BJ (cell line): ENCODE results near the gene NUTM1. TPM values are rescaled to one million over a fixed set of nuclear protein-coding genes. Genes with fewer than 3 reads are reported as not detected.

ENCODE experiments used
- CTCF ChIA-PET: fragments of 350-600 bp; formaldehyde crosslinking; extraction: SDS; loops from one replicate; lab custom pipeline; 2021; ENCODE audit warnings: antibody characterized with exemption, inconsistent platforms; lab: Yijun Ruan, JAX
- POLR2A ChIA-PET: fragments of 300-600 bp; sonication (Branson Sonifier 250); formaldehyde crosslinking; extraction: SDS; loops from one replicate; lab custom pipeline; 2021; ENCODE audit warnings: antibody characterized with exemption; lab: Charles Lee
- DNase-seq: peaks from one replicate; pipeline ENCODE4 v3.0.0-alpha.2; 2011; ENCODE audit warnings: low read depth
- H3K27me3 ChIP-seq: 2 replicates; pipeline ENCODE4 v1.6.0; 2011; ENCODE audit warnings: low read length; ENCODE audit not compliant: control insufficient read depth, insufficient read depth
- H3K36me3 ChIP-seq: 2 replicates; pipeline ENCODE4 v1.5.1; 2011; ENCODE audit warnings: low read length; ENCODE audit not compliant: control insufficient read depth, insufficient read depth
- H3K4me3 ChIP-seq: 2 replicates; pipeline ENCODE4 v1.5.1; 2011; ENCODE audit warnings: low read depth, mild to moderate bottlenecking, control low read depth, low read length
- CTCF ChIP-seq: IDR thresholded peaks from 2 replicates; pipeline ENCODE4 v1.5.1; 2011; ENCODE audit warnings: low read depth, mild to moderate bottlenecking, control low read depth, inconsistent platforms, low read length, moderate library complexity; ENCODE audit not compliant: insufficient read depth
- polyA plus RNA-seq: library from polyadenylated mRNA; depleted of rRNA; stranded (reverse); fragments of >200 nt; gene quantifications from 2 replicates; pipeline ENCODE4 v1.2.3, GENCODE V29; 2011

Gene NUTM1
- polyA plus RNA-seq, 1 experiment: not detected

DNA sequence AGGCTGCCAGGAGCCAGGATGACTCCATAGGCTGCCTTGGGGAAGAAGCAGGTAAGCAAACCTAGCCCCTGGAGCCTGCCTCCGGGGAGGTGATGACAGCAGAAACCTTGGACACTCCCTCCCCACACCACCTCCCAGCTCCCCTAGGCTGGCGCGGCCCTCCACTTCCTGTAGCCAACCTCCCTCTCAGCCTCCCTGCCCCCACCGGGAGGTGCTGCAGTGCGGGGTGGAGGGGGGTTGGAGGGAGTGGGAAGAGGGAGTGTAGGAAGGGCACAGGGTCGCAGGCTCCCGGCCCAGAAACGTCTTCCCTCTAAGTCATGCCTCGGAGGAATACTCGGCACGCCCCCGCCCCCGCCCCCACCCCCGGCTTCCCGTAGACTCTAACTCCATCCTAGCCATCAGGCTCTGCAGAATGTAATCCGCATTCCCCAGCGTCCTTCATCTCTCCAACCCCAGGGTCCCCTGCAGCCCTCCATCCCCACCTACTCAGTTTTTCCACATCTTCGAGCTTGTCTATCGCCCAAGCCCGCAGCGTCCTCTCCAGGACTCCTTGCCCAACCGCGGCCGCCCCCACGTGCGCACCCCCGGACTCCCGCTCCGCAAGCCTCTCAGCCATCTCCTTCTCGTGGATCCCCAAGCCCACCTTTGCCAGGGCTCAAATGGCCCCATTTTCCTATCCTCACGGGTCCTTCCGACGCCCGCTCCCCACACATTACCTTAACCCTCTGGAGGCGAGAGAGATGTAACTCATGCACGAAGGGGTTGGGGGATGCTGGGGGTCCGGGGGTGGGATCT is 23.4 kb downstream of the NUTM1 start:
- no peak for DNase-seq
- ChIA-PET CTCF (interaction anchor here (0.7 to 3.2 kb wide), 24 partner anchors 9 to 310 kb away, joined by 3 to 34 read pairs (median 6); partner anchors contain the start of genes KATNBL1, NOP10, NUTM1 and SLC12A6), POLR2A (no interaction called here)
- peak overlapping the region; percentile 91 for H3K4me3 ChIP-seq
- peaks cover 7% of the 10 kb centered on the region for H3K36me3 ChIP-seq
- H3K27me3 ChIP-seq: no peaks in the 10 kb centered on the region
- no peak for TF ChIP-seq CTCF

GRCh38 chr15:34367101-34368081 is 24.3 kb downstream of the NUTM1 start, which contains the start of gene LPCAT4:
LPCAT4 (minus strand) TSS chr15:34367196; CDS start chr15:34367100, 96 bp downstream.
- ChIA-PET POLR2A (no interaction called here), CTCF (interaction anchor here (0.7 to 3.2 kb wide), 30 partner anchors 7 to 311 kb away, joined by 3 to 34 read pairs (median 4); partner anchors contain the start of genes KATNBL1, NOP10, NUTM1 and SLC12A6)
- peak; percentile 96 for TF ChIP-seq CTCF
- H3K27me3 ChIP-seq: no peaks in the 10 kb centered on the region
- H3K4me3 ChIP-seq: peak within 1 kb of the TSS; percentile 91
- DNase-seq: peak; percentile 26
- peaks cover 5% of the 10 kb centered on the region for H3K36me3 ChIP-seq

DNA sequence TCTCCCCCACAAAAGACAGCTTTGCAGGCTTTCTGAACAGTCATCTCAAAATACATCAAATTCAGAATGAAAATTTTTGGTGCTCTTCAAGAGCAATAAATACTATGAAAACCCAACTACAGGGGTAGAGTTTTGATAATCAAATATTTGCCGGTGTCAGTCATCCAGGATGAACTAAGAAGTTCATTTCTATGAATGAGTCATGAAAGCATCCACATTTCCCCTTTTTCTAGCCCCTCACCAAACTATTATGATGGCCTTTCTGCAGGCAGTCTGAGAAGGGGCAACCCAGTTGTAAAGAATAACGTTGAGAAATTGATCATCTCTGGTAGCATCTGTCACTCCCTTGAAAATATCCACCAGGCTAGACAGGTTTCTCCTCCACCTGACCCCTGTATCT is 27.0 kb downstream of the NUTM1 start:
- CTCF ChIA-PET: no interaction called here
- no peaks in the 10 kb centered on the region for H3K36me3 ChIP-seq
- DNase-seq: no peak
- no peak for TF ChIP-seq CTCF
- no peak overlapping the region for H3K4me3 ChIP-seq
- POLR2A ChIA-PET: no interaction called here
- no peaks in the 10 kb centered on the region for H3K27me3 ChIP-seq

DNA sequence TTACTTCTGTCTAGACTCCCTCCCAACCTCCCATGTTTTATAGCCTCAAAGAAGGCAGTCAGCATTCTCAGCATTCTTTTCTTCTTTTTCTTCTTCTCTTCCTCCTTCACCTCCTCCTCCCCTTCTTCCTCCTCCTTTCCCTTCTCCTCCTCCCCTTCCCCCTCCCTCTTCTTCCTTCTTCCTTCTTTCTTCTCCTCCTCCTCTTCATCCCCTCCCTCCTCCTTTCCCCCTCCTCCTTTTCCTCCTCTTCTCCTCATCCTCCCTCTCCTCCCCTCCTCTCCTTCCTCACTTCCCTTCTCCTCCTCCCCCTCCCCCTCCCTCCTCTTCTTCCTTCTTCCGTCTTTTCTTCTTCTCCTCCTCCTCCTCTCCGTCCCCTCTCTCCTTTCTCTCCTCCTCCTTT is 27.5 kb downstream of the NUTM1 start:
- no peak for DNase-seq
- POLR2A ChIA-PET: no interaction called here
- no peak overlapping the region for H3K4me3 ChIP-seq
- no peaks in the 10 kb centered on the region for H3K36me3 ChIP-seq
- CTCF ChIA-PET: no interaction called here
- no peaks in the 10 kb centered on the region for H3K27me3 ChIP-seq
- no peak for TF ChIP-seq CTCF

DNA sequence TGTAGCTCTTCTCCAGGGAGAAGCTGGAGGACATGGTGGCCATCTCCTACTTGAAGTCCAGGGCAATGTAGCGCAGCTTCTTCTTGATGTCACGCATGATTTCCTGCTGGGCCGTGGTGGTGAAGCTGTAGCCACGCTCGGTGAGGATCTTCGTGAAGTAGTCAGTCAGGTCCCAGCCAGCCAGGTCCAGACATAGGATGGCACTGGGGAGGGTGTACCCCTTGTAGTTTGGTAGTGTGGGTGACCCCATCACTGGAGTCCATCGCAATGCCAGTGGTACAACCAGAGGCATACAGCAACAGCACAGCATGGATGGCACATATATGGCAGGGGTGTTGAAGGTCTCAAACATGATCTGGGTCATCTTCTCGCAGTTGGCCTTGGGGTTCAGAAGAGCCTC is 30.8 kb downstream of the NUTM1 start:
- H3K27me3 ChIP-seq: no peaks in the 10 kb centered on the region
- no peaks in the 10 kb centered on the region for H3K36me3 ChIP-seq
- TF ChIP-seq CTCF: no peak
- ChIA-PET CTCF (no interaction called here), POLR2A (no interaction called here)
- no peak for DNase-seq
- no peak overlapping the region for H3K4me3 ChIP-seq
